NOMO-1 treated with dmso at 0.1 percent for 144 hours (cell line): ENCODE measurements around the gene CMSS1.

Source experiments
- DNase-seq: peaks from one replicate; lab custom pipeline; 2025; ENCODE audit not compliant: unreplicated experiment; lab: John Stamatoyannopoulos, UW

Gene CMSS1

DNA sequence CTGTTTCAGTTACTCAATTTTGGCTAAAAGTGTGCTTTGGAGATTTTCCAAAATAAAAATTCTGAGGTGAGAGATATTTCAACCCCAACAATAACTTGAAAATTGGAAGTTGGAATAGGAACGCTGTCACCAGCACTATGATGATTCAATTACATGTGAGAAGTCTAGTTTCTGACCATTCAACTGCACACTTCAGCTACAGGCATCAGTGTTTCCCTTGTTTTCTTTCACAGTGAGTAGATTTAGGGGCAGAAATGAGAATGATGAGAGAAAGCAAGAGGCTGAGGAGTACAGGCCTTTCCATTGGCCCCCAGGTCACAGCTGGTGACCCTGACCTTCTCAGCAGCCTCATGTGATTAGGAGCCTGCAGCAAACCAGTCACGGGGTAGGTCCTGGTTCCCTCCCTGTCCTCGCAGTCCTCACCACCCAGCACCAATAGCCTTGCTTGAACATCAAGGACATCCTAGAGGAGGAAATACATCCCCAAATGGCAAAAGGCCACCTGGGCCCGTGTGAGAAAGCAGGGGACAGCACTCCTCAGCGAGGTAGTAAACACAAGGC lies 306.6 kb downstream of the CMSS1 start:
- no peak for DNase-seq

DNA sequence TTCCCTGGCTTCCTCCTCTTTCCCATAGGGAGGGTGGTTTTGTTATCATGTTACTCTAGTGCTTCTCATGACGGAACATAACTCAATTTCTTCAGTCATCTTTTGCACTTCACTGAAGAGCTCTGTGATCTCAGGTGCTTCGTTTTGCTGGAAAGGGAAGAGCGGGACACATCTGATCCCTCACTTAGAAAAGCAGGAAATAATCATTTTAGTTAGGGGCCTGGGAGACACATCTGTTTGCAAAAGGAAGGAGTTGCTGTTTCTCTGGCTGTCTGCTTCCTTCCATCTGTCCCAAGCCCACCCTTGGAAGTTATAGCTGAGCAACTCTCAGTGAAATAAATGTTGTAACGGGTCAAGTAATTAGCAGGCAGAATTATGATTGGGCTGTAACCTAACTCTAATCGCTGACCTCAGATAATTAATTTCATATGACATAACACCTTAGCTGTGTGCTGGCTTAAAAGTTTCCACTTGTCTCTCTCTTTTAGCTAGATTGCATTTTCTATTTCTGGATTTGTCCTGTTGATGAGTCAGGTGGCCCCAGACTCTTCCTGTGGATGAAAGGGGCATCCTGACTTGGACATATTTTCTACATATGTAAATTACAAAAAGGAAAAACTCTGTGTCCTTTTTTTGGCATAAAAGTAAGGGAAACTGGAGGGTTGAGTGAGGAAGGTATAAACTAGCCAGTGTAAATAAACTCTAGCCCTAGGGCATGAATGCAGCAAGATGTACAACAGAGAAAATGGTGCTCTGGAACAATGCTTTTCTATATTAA lies 307.7 kb downstream of the CMSS1 start:
- DNase-seq = no peak

DNA sequence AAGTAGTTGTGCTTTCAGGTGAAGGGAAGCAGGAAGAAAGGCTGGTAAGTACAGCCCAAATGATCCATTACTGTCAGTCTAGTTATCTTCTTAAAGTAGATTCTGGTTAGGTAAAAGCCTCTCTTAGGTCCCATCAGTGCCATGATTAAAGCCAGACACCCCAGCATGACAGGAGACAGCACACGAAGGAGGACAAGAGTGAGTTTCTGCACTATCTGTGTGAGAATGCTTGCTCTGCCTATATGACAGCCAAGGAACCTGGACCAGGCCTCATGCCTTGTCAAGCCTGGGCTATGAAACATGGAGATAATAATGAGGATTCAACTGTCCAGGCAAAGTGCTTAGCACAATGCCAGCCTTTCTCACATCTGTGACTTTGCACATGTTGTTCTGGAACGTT lies 310.1 kb downstream of the CMSS1 start:
- no peak for DNase-seq

DNA sequence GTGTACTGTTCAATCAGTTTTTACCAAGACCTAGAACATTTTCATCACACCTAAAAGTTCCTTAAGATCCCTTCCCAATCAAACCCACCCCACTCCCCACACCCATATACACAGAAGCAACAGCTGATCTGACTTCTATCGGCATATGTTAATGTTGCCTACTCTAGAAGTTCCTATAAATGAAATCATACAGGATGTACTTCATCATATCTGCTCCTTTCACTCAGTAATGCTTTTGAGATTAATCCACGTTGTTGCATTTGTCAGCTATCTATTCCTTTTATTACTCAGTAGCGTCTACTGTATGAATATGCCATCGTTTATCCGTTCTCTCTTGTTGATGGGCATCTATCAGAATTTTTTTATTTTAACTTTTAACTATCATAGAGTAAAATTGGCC lies 310.9 kb downstream of the CMSS1 start:
- no peak for DNase-seq

DNA sequence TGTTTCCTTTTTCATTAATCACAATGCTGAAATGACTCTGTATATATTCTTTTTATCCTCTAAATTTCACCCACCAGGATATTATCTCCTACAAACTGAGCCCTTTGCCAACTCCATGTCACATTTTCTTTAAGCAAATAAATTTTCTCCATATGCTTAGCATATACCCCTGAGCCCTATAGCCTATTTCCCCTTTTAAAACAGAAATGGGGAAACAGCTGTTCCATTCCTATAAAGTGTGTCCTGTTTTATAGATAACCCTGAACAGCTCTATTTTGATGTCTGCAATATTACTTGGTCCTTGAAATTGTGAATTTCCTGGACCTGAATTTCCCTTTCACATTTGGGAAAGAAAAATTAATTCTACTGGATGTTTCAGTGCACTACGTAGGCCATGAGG lies 312.3 kb downstream of the CMSS1 start:
- peak; percentile 26 for DNase-seq

DNA sequence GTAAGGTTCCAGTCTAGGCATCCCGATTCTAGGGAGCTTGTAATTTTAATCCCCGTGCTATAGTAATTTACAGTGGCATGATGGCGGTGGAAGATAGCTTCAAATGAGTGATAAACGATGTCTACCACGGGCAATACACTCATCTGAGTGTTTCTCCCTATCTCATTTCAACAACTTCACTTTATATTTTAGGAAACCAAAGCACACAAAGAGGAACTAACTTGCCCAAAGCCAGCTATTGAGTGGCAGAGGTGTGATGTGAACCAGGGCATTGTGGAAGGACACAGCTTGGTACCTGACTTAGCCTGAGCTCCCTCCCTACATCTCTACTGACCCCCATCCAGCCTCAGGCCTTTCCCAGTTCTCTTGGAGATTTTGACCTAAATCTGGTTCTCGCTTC lies 313.6 kb downstream of the CMSS1 start:
- DNase-seq = peak; percentile 32

DNA sequence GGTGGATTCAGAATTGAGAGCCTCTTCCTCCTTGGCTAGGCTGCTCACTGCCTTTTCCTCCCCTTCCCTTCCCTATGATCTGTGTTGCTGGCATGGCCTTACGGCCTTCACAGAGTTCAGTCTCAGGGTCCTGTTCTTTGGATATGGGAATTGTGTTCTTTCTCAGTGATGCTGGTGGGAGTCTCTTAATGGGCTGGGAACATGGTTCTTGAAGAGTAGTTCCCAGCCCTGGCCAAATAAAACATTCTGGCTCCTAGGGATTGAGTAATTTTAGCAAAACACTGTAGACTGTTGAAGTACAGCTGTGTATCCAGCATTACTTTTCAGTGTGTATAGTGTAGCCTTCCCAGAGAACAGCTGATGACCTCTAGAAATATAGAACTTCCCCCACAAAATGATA lies 319.3 kb downstream of the CMSS1 start:
- DNase-seq = no peak

DNA sequence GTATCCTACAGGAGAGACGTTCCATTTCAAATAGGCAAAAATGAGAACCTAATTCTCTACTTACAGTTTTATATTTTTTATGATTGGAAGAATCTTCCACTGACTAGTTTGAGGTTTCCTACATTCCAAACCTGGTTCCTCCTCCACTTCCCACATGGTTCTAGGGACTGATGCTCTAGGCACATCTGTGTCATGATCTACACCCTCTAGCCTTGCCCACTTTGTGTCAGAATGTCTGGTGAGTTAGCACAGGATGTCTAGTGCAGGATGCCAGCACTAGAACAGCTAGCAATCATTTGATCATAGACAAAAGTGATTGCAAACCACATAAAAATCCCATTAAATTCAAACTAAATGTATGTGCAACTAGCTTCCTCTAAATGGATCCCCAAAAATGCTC lies 323.3 kb downstream of the CMSS1 start:
- no peak for DNase-seq

DNA sequence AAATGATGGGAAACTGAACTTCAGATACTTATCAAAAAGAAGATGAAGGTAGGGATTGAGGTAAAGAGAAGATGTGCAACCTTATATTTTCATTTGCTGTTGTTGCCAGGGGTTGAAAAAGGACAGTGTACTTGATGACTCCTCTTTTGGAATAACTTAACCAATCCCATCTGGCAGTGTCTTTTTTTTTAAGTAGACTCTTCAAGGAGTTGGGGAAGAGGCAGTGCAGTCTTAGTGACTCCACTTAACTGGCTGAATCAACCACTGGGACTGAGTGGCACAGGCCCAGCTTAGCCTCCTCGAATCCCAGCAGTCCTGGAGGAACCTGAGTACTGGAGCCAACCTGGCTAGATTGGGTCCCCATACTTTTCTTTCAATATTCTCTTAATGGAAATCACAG lies 323.9 kb downstream of the CMSS1 start:
- DNase-seq = no peak

DNA sequence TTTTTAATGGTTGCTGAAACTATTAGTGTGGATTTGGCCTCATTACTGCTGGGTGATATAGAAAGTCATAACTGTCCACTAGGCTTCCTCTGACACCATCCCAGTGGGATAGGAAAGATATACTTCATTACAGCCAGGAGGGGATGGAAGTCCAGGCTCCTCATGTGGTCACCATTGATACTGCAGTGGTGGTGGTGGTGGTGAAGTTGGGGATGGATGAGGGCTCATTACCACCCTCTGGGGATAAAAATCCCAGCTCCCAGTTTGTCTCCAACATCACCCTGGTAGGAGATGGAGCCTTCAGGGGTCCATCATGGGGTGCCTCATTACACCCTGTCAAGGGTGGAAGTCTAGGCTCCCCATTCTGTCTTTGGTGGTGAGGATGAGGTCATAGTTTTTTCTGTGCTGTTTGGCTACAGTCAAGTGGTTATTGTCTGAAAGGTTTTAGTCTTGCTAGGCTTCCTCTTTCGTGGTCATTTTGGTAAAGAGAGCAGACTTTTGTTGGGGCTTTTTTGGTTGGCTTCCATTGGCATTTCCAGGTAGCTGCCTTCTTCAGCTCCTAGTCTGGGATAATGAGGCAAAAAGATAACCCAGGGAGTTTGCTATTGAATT lies 326.7 kb downstream of the CMSS1 start:
- no peak for DNase-seq

DNA sequence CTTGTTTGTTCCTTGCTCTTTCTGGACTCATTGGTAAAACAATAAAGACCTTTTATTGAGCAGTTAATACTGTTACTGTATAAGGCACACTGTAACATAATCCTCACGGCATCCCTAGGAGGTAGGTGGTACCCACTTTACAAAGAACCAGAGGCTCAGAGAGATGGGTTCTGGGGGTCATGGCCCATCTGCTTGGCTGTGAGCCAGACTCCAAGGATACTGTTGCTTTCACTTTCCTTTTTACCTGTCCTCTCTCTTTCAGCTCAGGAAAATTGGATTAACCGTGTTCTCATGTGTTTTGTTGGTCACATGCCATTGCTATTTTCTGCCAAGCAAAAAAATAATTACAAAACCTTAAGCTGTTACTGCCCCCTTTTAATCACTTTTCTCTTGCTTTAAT lies 331.5 kb downstream of the CMSS1 start:
- no peak for DNase-seq

DNA sequence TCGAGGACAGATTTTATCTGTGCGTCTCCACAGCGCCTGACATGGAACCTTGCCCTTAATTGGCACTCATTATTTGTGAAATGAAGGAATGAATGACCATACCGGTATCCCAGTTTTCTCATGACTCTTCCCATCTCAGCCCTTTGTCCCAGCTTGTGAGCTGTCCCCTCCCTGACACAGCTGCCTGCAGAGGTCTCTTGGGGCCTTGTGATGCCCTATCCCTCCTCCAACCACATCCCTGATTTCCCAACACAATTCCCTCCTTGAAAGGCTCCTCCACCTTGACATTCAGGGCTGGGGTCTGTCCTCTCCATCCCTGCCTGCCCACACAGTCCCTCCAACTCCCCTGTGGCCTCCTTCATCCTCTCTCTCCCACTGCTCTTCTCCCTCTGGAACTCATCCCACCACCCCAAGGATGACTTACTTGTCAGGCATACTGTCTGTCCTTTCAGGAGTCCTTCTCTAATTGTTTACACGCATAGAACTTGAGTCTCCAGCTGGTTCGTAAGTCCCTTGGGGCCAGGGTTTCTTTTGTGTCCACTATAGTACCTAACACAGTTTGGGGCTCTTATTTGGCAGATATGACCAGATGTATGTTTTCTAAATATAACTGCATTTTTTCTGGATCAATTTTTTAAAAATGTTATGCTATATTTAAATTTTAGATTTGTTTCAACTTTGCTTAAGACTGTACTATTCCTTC lies 332.2 kb downstream of the CMSS1 start:
- no peak for DNase-seq

DNA sequence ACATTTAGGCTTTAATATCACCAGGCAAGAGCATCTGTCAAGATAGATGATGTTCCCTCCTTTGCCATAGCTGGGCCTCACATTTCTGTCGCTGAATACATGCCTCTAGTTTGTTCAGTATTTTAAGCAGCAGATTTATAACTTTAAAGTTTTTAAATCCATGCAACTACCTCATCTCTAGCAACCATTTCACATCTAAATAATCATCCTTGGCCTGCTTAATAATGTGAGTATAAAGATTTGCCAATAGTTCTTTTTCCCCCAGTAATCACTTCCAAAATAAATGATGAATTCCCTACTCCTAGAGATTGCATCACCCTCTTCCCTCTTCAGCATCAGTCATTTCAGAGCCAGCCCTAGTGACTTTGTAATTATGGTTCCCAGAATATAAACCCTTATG lies 332.8 kb downstream of the CMSS1 start:
- no peak for DNase-seq

DNA sequence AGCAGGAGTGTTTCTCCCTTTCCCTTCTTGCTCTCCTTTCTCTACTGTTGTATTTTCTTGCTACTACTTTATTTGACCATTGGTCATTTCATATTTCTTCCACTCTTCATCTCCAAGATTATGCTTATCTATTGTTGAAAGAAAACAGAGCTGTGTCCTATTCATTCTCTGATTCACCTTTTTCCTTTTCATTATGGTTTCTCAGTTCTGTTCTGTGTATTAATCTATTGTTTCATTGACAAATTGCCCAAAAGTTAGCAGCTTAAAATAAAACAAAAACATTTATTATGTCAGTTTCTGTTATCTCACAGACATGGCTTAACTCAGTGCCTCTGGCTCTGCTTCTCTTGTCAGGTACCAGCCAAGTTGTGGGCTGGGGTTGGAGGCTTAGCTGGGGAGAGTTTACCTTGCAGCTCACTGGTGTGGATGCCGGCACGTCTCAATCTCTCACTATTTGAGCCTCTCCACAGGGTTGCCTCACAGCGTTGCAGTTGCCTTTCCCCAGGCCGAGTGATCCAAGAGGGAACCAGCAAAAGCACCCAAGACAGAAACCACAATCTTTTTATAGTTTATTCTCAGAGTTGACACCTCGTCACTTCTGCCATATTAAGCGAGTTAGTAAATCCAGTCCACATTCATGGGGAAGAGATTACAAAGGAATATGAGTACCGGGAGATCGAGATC lies 333.5 kb downstream of the CMSS1 start:
- DNase-seq = no peak

DNA sequence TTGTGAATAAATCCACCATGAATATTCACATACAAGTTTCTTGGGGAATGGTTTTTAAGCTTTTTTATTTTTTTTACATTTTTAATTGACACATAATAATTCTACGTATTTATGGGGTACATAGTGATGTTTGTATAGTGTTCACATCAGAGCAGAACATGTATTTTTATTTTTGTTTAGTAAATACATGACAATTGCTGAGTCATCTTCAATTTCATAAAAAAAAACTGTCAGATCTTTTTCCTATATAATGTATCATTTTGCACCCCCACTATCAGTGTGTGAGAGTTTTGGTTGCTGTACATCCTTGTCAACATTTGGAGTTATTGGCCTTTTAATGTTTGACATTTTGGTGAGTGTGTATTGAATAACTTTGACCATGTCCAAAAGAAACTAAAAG lies 336.5 kb downstream of the CMSS1 start:
- no peak for DNase-seq

DNA sequence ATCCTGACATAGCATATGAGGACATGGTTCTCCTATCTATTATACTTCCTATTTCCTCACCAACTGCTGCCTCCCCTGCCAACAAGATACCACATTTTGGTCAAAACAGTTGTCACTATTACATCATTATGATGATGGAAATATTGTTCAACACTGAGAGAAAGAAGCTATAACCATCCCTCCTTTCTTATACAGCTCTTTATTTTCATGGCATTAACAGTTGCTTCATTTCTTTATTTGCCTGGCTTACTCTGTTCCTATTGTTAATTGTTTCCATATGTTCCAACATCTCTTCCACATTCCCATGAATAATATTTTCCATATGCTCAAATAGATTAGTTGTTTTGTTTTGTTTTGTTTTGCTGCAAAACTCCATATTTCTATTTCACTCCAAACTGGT lies 337.5 kb downstream of the CMSS1 start:
- DNase-seq = no peak

DNA sequence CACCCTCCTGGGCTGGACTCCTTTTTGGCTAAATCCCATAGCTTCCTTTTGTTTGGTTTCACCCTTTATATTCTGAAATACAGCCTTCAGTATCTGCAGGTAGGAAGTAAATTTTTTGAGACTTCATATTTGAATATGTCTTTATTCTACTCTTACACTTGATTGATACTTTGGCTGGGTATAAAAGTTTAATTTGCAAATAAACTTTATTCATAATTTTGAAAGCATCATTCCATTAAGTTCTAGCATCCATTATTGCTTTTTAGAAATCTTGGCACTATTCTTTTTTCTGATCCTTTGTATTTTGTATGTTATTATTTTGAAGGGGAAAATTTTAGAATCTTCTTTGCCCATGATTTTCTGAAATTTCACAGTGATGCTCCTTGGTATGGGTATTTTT lies 337.9 kb downstream of the CMSS1 start:
- no peak for DNase-seq

DNA sequence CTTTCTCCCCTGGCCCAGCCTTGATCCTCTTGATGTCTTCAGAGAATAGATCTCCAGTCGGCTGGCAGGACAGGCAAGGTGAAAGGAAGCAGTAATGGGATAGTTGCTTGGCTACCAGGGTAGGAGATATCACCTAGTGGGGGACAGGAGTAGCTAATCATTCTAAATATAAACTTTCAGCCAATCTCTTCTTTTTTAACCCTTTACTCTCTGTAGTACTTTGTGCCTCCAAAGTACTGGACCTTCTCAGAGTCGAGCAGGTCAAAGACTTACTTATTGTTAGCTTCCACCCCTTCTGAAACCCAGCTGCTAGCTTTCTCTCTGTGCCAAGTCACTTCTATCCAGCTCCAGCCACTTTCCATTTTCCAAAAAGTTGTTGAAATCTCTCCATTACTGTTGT lies 340.0 kb downstream of the CMSS1 start:
- no peak for DNase-seq

DNA sequence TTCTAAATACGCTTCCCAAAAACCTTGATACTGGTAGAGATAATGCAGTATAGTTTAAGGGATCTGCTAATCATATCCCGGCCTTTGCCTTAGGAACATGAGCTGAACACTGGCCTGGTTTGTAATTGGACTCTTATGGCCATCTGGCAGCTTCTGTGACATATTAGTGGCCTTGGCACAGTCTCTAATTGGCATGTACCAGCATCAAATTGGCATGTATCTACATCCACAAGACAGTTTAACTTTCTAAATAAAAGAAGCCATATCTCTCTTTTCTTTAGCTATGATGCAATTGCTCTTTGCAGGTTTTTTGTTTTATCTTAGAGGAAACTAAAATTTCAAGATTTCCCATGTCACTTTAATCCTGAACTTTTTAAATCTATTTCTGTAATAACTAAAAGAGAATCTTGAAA lies 341.3 kb downstream of the CMSS1 start:
- DNase-seq = no peak

DNA sequence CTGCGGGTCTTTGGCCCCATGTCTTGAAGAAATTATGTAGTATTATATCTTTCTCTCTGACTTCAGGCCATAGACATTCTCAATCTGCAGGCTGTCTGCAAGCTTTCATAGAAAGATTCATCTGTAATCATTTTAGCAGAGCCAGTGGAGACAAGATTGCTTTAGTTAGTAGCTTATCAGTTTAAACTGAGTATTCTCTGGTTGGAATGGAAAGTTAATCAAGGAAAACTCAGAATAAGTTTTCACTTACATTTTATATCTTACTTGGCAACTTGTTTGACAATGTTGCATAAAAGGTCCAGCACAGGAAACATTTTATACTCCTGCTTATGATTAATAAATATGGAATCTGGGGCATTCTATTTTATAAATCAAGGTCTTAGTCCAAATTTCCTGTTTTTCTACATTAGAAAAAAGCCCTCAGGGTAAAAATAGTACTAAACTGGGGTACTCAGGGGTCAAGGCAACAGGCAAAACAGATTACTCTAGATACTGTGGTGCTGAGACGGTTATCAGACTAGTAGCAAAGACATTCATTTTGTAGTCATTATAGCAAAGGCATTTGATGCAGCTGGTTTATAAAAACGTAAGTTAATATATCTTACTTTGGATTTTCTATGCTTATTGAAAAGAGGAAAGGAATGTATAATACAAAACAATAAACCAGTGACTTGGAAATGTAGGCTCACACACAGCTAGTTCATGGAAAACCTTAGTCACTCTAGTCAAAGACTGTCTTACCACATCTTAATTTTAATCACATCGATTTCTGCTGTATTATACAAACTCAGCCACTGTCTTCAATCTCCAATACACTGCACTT lies 341.9 kb downstream of the CMSS1 start:
- no peak for DNase-seq

DNA sequence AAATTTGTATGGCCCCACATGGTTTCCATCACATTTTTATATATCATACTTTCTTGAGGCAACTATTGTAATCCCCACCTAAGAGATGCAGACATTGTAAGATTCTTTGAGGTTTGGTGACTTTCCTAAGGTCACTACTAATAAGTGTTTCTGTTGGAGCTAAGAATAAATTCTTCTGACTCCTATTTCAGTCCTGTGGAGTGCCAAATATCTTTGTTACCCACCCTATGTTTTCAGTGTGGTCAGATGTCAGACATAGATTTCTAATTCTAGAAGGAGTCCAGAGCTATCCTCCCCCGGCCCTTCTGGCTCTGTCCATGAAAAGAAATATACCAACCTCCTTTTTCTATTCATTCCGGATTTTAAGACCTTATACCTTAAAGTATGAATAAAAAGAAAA lies 342.9 kb downstream of the CMSS1 start:
- DNase-seq = no peak
